Muscle of back (tissue), 11 donors: ENCODE measurements around the gene SENP7. TPM values are rescaled to one million over a fixed set of nuclear protein-coding genes. Genes with fewer than 3 reads are reported as not detected.
A peak's percentile ranks its signal among the peaks of the same experiment; 100 is the strongest.
"Not testable (repeated sequence)": the region's sequence is repeated elsewhere in the genome, so short reads cannot be mapped to it uniquely, and the experiment has no call there.

Experiments
- DNase-seq, 3 donors: peaks; one replicate each; pipeline versions ENCODE4 v3.0.0 to v3.0.0-alpha.2; 2013
- polyA plus RNA-seq, 10 donors: library from polyadenylated mRNA; unstranded; fragments of 120-200 nt; gene quantifications; one replicate each; pipeline ENCODE4 v1.2.1, GENCODE V29; 2013; ENCODE audit not compliant: insufficient read length in 10 of 10

The SENP7 gene
- polyA plus RNA-seq, 10 donors: 26.4 to 54.6 (median 37.7) TPM

DNA sequence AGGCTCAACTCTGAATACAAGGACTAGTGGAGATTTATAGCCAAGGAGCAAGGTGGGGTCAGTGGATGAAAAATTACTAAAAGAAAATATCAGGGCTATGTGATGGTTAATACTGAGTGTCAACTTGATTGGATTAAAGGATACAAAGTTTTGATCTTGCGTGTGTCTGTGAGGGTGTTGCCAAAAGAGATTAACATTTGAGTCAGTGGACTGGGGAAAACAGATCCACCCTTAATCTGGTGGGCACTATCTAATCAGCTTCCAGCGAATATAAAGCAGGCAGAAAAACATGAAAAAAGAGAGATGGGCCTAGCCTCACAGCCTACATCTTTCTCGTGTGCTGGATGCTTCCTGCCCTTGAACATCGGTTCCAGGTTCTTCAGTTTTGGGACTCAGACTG, 14.4 kb upstream of the SENP7 start:
- no peak for DNase-seq

DNA sequence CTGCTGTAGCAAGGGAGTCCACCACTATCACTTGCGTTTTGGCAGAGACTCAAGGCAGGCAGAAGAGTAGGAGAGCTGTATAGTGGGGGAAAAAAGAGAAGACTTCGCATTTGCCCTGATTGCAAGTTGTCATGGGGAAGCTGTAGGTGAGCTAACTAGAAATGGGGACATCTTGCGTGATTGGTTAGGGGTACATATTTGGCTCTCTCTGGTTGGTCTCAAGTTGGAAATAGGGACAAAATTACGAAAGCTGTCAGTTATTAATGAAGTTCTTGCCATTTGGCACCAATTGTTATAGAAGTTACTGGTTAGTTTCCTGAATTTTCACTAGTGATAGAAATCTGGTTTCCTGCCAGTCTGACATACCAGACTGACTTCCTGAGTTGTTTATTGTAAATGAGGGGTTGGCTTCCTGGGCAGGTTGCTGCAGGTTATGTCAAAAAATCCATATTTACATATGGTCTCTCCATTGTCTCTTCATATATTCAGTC, 8.2 kb upstream of the SENP7 start:
- DNase-seq: no peak

DNA sequence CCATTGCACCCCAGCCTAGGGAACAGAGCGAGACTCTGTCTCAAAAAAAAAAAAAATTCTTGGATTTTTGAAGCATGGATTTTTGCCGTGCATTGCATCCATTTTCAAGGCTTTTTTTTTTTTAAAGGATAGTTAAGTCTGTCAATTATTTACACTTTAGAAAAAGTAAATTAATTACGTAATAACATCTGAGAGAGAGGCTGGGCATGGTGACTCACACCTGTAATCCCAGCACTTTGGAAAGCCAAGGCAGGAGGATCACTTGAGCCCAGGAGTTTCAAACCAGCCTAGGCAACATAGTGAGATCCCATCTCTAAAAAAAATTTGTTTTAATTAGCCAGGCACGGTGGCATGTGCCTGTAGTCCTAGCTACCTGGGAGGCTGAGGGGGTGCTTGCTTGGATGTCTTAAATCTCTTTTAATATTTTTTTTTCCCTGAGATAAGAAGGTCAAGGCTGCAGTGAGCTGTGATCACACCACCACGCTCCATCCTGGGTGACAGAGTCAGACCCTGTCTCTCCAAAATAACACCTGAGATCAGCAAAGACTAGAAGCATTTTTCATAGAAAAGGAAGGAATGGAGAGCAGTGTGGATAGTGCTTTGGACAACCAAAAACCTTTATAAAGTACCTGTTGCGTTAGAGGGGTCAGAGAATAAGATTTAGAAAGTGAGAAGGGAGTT, 6.8 kb upstream of the SENP7 start:
- no peak for DNase-seq

DNA sequence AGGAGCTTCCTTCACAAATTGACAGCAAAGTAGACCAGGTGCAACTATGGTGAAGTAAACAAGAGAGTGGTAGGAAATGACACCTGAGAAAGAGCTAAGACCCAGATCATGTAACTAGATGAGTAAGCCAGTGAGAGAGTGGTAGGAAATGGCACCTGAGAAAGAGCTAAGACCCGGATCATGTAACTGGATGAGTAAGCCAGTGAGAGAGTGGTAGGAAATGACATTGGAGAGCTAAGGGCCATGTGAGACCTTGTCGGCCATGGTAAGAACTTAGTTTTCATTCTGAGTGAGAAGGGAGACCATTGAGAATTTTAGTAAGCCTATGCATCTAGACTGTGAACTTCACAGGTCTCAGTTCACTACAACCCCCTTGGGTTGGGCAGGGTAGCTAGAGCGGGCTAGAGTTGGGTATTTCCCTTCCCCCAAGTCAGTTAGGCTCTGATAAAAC, 5.4 kb upstream of the SENP7 start:
- no peak for DNase-seq

DNA sequence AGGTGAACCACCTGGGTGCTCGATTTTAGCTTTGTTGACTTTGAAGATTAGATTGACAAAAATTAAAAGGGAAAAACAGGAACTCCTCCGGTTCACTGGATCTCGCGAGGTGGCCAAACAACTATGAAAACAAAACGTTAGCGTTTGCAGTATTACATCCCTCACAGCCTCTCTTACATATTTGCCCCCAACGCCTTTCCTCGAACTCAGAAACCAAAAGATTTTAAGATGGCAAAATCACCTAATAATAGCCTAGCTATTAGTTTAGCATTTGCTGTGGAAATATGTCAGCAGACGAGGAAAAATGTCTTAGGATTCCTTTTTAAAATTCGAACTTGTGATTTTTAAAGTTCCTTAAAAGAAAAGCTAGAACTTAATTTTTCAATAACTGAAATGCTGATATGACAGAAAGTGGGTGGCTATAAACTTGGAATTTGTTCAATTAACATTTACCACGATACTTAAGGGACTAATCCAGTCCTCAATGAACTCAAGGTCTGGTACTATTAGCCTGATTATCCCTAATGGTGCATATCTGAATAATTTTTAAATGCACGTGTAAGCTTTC, 491 bp upstream of the SENP7 start:
- DNase-seq: no peak

DNA sequence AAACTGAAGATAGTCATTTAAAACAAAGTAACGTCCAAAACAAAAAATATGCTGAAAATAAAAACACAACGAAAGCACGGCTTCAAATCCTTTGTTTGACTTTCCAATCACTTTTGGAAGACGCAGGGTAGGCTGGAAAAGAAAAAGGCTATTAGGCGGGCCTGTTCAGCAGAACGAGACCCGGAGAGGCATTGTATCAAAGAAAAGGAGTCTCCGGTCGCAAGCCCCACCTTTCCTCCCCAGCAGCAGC, 691 bp downstream of the SENP7 start:
- peak in 1 of 3 donors; percentile 48 for DNase-seq

DNA sequence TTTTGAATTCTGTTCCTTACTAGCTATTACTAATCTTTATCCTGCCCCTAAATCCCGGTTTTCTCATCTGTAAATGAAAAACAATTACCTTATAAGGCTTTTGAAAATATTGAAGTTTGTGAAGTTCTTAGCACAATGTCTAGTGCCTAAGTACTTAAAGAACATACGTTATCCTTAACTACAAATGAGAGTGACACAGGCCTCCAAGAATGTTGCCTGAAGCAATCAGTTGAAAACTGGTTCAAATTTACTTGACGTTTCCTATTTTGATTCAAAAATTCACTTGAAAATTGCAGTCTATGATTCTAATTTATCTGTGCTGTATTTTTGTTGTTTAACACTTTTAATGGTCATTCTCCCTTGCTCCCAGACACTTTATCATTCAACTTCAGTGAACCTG, 3.2 kb downstream of the SENP7 start:
- DNase-seq: peak in 1 of 3 donors; percentile 34

DNA sequence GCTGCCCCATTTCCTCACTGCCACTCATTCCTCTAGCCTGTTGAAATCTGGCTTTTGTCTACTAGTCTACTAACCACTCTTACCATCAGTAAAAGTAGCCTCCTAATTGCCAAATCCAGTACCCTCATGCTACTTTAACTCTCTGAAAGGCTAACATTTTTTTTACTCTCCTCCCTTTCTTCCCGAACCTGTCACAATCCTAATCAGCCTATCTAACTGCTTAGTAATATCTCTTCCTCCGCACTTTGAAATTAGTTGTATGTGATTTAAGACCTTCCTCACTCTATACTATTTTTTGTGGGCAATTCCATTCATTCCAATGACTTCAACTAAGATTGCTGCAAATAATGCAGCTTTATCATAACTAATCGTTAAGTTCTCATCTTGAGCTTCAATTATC, 3.7 kb downstream of the SENP7 start:
- DNase-seq: peak in 1 of 3 donors; percentile 6

DNA sequence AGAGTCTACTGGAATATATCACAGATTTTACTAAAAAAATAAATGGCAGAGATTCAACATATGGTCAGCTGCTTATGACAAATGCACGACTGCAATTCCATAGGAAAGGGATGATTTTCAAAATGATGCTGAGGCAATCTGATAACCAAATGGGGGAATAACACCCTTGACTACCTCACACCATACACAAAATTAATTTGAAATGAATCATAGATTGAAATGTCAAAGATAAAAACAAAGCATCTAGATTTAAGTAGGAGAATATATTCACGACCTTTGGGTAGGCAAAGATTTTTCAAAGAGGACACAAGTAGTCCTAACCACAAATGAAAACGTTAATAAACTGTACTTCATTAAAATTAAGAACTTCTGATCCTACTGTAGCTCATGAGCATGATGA, 11.2 kb downstream of the SENP7 start:
- no peak for DNase-seq

DNA sequence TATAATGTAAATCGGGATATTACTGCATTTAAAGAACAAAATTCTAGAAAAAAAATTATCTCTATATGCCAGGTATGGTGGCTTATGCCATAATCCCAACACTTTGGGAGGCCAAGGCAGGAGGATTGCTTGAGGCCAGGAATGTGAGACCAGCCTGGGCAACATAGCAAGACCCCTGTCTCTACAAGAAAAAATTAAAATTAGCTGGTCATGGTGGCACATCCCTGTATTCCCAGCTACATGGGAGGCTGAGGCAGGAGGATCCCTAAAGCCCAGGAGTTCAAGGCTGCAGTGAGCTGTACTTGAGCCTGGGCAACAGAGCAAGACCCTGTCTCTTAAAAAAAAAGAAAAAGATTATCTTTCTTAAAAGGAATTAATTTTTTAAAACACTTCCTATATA, 12.8 kb downstream of the SENP7 start:
- DNase-seq: no peak

DNA sequence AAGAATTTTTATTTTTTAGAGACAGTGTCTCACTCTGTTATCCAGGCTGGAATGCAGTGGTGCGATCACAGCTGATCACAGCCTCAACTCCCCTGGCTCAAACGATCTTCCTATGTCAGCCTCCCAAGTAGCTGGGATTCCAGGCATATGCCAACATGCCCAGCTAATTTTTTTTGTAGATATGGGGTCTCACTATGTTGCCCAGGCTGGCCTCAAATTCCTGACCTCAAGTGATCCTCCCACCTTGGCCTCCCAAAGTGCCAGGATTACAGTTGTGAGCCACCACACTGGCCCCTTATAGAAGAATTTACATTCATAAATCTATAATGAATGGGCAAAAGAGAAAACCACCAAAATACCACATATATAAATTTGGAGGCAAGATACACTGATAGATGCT, 15.2 kb downstream of the SENP7 start:
- DNase-seq: no peak

DNA sequence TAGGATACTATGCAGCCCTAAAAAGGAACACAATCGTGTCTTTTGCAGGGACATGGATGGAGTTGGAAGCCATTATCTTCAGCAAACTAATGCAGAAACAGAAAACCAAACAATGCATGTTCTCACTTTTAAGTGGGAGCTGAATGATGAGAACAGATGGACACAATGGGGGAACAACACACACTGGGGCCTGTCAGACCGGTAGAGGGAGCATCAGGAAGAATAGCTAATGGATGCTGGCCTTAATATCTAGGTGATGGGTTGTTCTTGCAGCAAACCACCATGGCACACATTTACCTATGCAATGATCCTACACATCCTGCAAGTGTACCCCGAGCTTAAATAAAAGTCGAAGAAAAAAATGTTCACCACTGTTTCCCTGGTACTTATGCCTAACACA, 17.5 kb downstream of the SENP7 start:
- no peak for DNase-seq

DNA sequence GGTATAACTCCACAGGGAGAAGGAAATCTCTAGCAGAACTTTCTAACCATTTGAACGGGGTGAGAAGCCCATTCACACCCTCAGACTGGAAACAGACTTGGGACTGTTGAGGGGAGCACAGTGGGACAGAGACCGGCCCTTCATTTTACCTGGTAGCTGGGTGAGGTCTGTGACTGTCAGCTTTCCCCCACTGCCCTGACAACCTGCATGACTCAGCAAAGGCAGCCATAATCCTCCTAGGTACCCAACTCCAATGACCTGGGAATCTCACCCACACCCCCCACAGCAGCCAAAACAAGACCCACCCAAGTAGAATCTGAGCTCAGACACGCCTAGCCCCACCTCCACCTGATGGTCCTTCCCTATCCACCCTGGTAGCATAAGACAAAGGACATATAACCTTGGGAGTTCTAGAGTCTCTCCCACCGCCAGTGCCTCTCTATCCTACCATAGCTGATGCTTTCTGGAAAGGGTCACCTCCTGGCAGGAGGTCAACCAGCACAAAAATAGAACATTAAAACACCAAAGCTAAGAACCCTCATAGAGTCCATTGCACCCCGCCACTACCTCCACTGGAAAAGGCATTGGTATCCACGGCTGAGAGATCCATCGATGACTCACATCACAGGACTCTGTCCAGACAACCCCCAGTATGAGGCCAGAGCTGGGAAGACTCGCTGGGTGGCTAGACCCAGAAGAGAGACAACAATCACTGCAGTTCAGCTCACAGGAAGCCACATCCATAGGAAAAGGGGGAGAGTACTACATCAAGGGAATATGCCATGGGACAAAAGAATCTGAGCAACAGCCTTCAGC, 28.0 kb downstream of the SENP7 start:
- peak in 1 of 3 donors; percentile 27 for DNase-seq

DNA sequence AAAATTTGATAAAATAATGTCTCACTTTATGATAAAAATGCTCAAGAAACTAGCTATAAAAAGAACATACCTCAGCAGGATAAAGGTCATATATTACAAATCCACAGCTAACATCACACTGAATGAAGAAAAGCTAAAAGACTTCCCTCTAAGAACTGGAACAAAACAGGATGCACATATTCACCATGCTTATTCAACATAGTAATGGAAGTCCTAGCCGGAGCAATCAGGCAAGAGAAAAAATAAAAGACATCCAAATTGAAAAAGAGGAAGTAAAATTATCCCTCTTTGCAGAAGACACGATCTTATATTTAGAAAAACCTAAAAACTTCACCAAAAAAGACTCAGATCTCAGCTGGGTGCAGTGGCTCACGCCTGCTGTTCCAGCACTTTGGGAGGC, 34.0 kb downstream of the SENP7 start:
- DNase-seq: no peak

DNA sequence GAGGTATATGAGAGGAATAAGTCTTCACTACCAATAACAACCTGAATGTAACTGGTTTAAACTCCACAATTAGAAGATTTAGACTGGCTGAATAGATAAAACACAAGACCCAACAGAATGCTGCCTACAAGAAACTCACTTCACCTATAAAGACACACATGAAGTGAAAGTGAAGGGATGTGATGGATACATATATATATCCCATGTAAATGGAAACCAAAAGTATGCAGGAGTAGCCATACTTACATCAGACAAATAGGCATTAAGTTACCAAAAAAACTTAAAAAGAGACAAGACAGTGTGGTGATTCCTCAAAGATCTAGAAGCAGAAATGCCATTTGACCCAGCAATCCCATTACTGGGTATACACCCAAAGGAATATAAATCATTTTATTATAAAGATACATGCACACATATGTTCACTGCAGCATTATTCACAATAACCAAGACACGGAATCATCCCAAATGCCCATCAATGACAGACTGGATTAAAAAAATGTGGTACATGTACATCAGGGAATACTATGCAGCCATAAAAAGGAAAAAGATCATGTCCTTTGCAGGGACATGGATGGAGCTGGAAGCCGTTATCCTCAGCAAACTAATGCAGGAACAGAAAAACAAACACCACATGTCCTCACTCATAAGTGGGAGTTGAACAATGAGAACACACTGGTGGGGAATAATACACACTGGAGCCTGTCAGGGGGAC, 38.0 kb downstream of the SENP7 start:
- not testable (repeated sequence) for DNase-seq

DNA sequence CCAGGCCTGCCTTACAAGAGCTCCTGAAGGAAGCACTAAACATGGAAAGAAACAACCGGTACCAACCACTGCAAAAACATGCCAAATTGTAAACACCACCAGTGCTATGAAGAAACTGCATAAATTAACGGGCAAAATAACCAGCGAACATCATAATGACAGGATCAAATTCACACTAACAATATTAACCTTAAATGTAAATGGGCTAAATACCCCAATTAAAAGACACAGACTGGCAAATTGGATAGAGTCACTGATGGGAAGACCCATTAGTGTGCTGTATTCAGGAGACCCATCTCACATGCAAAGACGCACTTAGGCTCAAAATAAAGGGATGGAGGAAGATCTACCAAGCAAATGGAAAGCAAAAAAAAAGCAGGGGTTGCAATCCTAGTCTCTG, 44.3 kb downstream of the SENP7 start:
- not testable (repeated sequence) for DNase-seq

DNA sequence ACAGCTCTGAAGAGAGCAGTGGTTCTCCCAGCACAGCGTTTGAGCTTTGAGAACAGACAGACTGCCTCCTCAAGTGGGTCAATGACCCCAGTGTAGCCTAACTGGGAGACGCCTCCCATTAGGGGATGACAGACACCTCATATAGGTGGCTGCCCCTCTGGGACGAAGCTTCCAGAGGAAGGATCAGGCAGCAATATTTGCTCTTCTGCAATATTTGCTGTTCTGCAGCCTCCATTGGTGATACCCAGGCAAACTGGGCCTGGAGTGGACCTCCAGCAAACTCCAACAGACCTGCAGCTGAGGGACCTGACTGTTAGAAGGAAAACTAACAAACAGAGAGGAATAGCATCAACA, 45.7 kb downstream of the SENP7 start:
- not testable (repeated sequence) for DNase-seq

DNA sequence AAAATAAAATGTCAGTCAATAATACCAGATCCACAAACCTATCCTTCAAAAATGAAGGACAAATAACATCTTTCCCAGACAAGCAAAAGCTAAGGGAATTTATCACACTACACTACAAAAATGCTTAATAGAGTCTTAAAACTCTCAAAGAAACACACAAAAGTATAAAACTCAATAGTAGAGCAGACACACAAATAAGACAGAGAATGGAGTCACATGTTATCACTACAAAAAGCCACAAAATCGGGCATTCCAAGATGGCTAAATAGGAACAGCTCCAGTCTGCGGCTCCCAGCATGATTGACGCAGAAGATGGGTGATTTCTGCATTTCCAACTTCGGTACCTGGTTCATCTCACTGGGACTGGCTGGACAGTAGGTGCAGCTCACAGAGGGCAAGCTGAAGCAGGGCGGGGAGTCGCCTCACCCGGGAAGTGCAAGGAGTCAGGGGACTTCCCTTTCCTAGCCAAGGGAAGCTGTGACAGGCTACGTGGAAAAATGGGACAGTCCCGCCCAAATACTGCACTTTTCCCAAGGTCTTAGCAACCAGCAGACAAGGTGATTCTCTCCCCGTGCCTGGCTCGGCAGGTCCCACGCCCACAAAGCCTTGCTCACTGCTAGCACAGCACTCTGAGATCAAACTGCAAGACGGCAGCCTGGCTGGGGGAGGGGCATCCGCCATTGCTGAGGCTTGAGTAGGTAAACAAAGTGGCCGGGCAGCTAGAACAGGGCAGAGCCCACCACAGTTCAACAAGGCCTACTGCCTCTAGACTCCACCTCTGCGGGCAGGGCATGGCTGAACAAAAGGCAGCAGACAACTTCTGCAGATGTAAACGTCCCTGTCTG, 46.3 kb downstream of the SENP7 start:
- no peak for DNase-seq

DNA sequence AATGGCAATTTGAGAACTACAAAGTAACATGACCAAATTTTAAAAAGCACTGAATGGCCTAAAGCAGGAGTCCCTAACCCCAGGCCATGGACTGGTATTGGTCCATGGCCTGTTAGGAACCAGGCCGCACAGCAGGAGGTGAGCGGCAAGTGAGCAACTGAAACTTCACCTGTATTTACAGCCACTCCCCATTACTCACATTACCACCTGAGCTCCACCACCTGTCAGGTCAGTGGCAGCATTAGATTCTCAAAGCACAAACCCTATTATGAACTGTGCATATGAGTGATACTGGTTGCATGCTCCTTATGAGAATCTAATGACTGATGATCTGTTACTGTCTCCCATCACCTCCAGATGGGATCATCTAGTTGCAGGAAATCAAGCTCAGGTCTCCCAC, 48.8 kb downstream of the SENP7 start:
- DNase-seq: no peak

DNA sequence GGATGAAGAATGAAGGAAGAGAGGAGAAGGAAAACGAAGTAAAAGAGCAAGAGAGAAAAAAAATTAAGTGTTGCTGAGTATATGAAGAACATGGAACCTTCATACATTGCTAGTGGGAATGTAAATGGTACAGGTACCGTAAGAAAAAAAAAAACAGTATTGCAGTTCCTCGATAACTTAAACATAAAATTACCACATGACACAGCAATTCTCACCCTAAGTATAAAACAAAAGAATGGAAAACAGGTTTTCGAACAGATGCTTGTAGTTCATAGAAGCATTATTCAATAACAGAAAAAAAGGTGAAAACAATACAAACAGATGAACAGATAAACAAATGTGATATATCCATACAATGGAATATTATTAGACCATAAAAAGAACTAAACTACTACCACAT, 51.6 kb downstream of the SENP7 start:
- no peak for DNase-seq

DNA sequence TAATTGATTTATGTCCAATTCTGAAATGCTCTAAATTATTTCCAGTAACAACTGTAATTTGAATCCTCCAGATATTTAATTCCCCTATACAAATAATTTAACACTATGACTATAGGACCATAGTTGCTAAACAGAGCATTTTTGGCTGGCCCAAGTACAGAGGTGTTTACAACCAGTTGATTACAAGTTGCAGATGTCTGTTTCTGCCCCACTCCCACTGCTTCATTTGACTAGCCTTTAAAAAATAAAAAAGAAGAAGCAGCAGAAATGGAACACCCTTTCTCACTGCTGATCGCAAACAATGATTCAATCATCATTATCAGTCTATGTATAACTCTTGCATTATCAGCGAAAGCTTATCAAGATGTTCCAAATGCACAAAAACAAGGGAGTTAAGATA, 54.6 kb downstream of the SENP7 start:
- no peak for DNase-seq

DNA sequence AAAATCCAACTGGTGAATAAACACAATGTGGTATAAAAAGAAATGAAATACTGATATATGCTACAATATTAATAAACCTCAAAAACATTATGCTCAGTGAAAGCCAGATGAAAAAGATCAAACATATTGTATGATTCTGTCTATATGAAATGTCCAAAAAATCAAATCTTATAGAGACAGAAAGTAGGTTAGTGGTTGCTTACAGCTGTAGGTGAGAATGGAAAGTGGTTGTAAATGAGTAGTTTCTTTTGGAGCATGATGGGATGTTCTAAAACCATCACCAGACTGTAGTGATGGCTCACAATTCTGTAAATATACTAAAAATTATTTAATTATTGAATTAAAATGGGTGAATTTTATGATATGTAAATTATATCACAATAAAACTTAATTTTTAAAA, 58.4 kb downstream of the SENP7 start:
- DNase-seq: no peak
